T-helper 1 cell treated with Interleukin-12 subunit alpha and Interleukin-12 subunit beta and Interleukin-4 antibody, amounts not matched to agents 30 ng/mL and 1 ng/mL, for 36 hours (primary cell): ENCODE measurements around the gene CHAC2. TPM values are rescaled to one million over a fixed set of nuclear protein-coding genes. Genes with fewer than 3 reads are reported as not detected.

Experiments used
- intact Hi-C: fragments of 100-400 bp; cut with micrococcal nuclease; formaldehyde crosslinking; loops from one replicate; pipeline ENCODE4 v1.15.1; 2024
- total RNA-seq: library from RNA; stranded (reverse); gene quantifications from 2 replicates; pipeline ENCODE4 v1.2.3, GENCODE V29; 2022

Gene CHAC2
- total RNA-seq, 1 donor from 2014 or later, result 13.0 TPM

- intact Hi-C loops, result loop anchor here (1.0 kb wide), 1 partner anchor 9 kb away; no protein-coding TSS in a partner anchor
These were observed 9.5 kb downstream of the CHAC2 start for GRCh38 chr2:53777134-53777533.

- intact Hi-C loops, result loop anchor here (1.0 kb wide), 1 partner anchor 8 kb away; the partner anchor contains the start of gene ASB3
These were observed 11.0 kb downstream of the CHAC2 start for GRCh38 chr2:53778536-53779162.

- intact Hi-C loops, result loop anchor here (10.0 kb wide), 2 partner anchors 1505 to 1645 kb away; no protein-coding TSS in a partner anchor
These were observed 12.5 kb downstream of the CHAC2 start for GRCh38 chr2:53780056-53780455.

GRCh38 chr2:53782676-53783075, 15.1 kb downstream of the CHAC2 start:
- intact Hi-C loops, result loop anchor here (10.0 kb wide), 2 partner anchors 1502 to 1642 kb away; no protein-coding TSS in a partner anchor

DNA sequence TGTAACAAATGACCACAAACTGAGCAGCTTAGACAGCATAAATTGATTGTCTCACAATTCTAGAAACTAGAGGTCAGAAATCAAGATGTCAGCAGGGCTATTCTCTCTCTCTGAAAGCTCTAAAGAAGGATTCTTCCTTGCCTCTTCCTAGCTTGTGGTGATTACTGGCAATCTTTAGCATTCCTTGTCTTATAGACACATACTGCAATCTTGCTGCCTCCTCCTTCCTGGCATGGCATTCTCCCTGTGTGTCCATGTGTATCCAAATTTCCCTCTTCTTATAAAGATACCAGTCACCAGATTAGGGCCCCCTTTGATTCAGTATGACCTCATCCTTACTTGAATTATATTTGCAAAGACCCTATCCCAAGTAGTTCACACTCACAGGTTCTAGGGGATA, 16.8 kb downstream of the CHAC2 start:
- intact Hi-C loops, result loop anchor here (10.0 kb wide), 2 partner anchors 1500 to 1640 kb away; no protein-coding TSS in a partner anchor

GRCh38 chr2:53785366-53785765, 17.8 kb downstream of the CHAC2 start:
- intact Hi-C loops, result loop anchor here (5.0 to 10.0 kb wide), 7 partner anchors 787 to 1907 kb away; partner anchors contain the start of genes CFAP36, CLHC1, PNPT1 and RPS27A

GRCh38 chr2:53786352-53786704, 18.7 kb downstream of the CHAC2 start:
- intact Hi-C loops, result loop anchor here (1.0 to 10.0 kb wide), 9 partner anchors 8 to 1906 kb away; partner anchors contain the start of genes CFAP36, CLHC1, PNPT1 and RPS27A

DNA sequence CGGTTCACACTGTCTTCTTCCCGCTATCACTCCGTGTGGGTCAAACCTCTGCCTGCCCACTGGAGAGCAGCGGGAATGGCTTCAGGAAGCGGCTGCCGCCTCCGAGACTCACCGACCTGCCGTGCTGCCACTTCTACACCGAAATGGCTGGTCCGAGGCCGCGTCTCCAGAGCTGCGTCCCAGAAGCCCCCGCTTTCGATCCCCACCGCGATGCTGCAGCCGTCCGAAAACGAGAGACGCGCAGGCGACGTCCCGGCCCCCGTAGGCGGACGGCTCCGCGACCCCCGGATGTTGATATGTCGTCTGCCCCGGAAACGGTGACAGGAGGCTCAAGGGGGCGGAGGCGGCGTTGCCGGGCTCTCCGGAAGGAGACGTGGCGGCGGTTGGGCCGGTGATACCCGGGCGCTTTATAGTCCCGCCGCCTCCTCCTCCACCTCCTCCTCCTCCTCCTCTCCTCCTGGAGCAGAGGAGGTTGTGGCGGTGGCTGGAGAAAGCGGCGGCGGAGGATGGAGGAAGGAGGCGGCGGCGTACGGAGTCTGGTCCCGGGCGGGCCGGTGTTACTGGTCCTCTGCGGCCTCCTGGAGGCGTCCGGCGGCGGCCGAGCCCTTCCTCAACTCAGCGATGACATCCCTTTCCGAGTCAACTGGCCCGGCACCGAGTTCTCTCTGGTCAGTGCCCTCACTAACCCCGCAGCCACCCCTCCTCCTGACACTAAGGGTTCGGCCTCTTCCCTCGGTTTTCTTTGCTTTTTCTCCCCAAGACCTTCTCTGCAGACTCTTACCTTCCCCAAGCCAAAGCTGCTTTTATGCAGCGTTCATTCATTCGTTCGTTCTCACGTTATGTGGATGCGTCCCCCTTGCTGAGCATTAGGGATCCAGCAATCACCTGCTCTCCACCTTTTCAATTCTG, 19.4 kb downstream of the CHAC2 start, which contains the start of the genes ASB3 and ERLEC1:
ASB3 (minus strand) TSS at position 249 of the 909 bp plus-strand sequence. CDS start 21,381 bp downstream, outside the sequence.
ERLEC1 (plus strand) TSS at position 340 of the 909 bp plus-strand sequence; CDS start at position 507, 167 bp downstream.
- intact Hi-C loops, result loop anchor here (1.0 to 10.0 kb wide), 14 partner anchors 9 to 1905 kb away; partner anchors contain the start of genes ACYP2, CFAP36, CHAC2 and CLHC1

DNA sequence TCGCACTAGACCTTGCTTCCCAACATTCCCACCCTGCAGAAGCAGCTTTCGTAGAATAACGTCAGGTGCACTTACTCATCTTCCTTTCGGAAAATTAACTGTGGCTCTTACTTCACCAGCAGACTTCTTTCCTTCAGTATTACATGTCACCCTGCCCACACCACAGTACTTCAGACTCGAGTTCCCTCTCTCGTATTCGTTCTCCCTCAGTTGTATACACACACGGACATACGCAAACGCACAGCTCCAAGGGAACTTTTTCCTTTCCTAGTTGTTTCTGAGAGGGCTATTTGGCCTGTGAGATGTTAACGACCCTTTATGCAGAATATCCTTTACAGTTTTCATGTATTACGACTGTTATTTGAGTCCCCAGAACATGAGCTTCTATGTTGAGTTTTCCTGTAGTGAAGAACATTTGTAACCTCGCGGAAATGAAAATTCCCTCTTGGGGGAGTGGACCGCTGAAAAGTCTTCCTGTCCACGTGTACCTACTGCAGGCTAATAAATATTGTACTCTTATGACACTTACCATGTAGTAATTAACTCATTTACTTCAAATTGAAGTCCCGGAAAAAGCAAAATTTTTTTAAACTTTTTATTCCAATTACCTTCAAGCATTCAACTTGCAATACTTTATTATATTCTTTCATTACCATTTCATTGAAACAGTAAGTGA, 20.1 kb downstream of the CHAC2 start:
- intact Hi-C loops, result loop anchor here (1.0 to 10.0 kb wide), 12 partner anchors 20 to 1905 kb away; partner anchors contain the start of genes ACYP2, CFAP36, CHAC2 and CLHC1

- intact Hi-C loops, result loop anchor here (2.0 kb wide), 1 partner anchor 324 kb away; no protein-coding TSS in a partner anchor
These were observed 25.7 kb downstream of the CHAC2 start for GRCh38 chr2:53793261-53793660.

GRCh38 chr2:53793821-53794220, 26.2 kb downstream of the CHAC2 start:
- intact Hi-C loops, result loop anchor here (2.0 kb wide), 1 partner anchor 323 kb away; no protein-coding TSS in a partner anchor

DNA sequence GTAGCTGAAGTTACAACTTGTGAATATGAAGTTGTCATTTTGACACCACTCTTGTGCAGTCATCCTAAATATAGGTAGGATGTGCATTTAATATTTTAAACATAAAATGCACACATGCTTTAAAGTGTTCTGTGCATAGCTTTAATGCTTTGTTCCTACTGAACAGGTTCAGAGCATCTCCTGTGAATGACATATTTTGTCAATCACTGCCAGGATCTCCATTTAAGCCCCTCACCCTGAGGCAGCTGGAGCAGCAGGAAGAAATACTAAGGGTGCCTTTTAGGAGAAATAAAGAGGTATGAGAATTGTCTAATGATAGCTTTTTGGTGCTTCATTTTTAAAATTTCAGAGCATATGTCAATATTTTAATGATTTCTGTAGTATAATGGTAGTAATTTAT, 33.9 kb downstream of the CHAC2 start:
- intact Hi-C loops, result no loop called here

DNA sequence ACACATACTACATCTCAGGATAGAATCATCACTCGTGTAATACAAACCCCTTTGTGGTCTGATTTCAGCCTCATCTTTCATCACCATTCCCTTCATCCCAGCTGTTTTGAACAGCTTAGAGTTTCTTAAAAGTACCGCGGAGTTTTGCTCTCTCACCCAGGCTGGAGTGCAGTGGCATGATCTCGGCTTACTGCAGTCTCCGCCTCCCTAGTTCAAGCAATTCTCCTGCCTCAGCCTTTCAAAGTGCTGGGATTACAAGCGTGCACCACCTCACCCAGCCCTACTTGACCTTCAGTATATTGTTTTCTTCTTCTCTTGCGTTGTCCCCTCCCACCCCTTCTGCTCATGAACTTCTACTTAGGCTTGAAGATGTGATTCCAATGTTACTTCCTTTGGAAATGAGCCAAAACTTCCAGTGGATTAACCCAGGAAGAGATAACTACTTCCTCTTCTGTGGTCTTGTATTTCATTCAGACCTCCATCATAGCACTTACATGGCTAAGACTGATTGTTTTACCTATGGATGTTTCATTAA, 35.1 kb downstream of the CHAC2 start:
- intact Hi-C loops, result no loop called here

DNA sequence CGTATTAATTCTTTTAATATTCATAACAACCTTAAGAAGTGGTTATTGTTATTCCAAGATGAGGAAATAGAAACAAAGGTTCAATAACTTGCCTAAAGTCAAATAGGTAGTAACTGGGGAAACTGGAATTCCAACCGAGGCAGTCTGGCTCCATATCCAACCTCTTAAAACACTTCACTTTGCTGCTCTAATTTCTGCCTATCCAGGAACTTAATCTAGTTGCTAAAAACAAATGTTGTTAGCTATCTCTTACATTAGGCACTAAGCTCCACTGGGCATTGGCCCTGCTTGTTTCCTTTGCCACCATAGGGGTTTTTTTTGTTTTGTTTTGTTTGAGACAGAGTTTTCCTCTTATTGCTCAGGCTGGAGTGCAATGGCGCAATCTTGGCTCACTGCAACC, 44.0 kb downstream of the CHAC2 start:
- intact Hi-C loops, result no loop called here

DNA sequence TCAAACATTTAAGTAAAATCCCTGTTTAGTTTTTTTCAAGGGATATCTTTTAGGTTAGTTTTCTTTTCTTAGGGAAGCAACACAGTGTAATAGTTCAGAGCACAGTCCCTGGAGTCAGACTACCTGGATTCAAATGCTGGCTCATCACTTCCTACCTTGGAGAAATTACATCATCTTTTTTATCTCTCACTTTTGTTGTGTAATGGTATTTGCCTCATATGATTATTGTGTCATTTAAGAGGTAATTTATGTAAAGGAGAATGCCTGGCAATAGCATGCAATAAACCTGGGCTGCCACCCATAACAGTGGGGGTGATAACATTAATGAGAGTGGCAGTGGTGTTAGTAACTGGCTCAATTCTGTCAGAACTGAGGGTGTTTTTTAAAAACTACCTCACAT, 45.5 kb downstream of the CHAC2 start:
- intact Hi-C loops, result no loop called here

DNA sequence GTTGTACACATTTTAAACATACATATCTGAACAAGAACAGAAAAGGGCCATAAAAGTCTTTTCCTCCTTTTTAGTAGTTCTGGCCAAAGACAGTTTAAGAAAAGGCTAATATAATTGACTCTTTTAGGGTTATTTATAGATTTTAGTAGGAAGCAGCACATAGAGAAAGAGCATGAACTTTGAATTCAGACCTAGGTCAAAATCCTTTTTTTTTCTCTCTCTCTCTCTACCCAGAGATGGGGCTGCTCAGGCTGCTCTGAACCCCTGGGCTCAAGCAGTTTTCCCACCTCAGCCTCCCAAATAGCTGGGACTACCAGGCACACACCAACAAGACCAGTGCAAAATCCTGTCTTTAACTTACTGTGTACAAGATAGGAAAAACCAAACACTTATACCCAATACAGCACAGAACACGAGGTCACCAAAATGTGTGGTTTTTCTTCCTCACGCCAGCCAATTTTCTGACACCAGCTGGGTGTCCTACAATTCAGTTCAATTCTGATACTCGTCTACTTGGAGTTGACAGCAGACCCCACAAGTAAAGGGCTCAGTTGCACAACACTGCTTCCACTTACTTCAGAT, 51.3 kb downstream of the CHAC2 start:
- intact Hi-C loops, result no loop called here

DNA sequence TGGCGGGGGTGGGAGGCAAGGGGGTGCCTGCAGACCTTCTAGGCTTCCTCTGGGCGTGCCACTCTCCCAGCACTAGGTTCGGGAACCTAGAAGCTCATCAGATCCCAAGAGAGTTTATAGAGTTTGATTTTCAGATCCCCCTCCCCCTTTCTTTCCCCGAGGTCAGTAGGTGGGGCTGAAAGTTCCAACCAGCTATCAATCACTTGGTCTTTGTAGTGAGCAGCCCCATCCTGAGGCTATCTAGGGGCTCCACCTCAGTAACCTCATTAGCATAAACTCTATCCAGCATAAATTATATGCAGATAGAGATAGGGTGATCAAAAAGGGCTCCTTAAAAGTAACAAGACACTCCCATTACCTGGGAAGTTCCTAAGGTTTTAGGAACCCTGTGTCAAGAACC, 52.0 kb downstream of the CHAC2 start:
- intact Hi-C loops, result no loop called here

GRCh38 chr2:53820048-53820447, 52.4 kb downstream of the CHAC2 start:
- intact Hi-C loops, result no loop called here

GRCh38 chr2:53820711-53821110, 53.1 kb downstream of the CHAC2 start:
- intact Hi-C loops, result no loop called here

- intact Hi-C loops, result no loop called here
These were observed 54.2 kb downstream of the CHAC2 start for GRCh38 chr2:53821810-53822209.
